Stimulated activated CD4-positive, alpha-beta T cell treated with anti-CD3 and anti-CD28 coated beads, Interleukin-2, amount 100 ng/mL, for 48 hours (primary cell): Measurements from ENCODE around the gene CPSF7.

Experiments used
- DNase-seq, 2 donors: peaks; one replicate each; pipeline ENCODE4 v3.0.0-alpha.2; 2020

Gene CPSF7

DNA sequence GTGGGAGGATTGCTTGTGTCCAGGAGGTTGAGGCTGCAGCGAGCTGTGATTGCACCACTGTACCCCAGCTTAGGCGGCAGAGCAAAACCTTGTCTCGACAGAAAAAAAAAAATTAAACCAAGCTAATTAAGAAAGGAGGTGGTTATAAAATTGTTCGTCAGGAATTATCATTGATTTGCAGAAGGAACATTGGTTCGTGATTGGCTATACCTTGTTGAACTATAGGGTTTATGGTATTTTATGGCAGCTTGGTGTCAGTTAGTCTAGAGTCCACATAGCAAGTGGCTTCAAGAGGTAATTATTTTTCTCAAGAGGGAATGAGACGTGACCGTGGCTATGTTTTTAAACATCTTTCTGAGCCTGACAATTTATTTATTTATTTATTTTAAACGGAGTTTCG lies 48.9 kb downstream of the CPSF7 start:
- DNase-seq = no peak

DNA sequence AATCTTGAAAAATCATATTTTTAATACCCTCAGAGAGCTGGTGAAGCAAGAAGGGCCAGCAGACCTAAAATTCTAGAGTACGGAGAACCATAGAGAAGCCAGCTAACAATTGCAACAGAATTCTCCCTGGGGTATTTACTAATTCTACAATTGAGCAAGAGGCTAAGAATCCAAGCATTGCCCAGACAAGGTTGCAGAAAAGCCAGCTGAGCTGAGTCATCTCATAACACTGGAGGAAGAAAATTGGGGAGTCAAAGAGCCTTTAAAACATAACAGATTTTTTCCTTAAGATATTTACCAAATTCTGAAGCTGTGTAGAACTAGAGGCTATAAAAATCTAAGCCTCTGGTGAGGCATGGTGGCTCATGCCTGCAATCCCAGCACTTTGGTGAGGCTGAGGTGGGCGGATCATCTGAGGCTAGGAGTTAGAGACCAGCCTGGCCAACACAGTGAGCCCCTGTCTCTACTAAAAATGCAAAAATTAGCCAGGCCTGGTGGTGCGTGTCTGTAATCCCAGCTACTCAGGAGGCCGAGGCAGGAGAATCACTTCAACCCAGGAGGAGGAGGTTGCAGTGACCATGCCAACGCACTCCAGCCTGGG lies 51.0 kb downstream of the CPSF7 start:
- DNase-seq = no peak

DNA sequence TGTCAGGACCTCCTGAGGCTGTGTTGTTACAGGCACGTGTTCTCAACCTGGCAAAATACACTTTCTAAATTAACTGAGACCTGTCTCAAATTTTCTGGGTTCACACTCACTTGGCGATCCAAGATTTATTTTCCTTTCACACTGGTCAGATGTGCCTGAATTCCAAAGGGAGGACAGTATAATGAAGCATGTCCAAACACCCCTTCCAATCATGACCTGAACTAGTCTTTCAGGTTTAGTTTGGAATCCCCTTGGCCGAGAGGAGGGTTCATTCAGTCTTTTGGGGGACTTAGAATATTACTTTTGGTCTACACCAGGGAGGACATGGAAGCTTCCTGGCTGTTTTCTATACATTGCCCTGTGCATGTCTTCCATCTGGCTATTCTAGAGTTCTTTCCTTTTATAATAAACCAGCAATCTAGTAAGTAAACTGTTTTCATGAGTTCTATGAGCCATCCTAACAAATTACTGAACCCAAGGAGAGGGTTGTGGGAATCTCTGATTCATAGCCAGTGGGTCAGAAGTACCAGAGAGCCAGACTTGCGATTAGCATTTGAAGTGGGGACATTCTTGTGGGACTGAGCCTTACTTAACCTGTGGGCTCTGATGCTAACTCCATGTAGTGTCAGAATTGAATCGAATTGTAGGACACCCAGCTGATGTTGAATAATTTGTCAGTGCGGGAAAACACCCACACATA lies 52.2 kb downstream of the CPSF7 start:
- DNase-seq = no peak

DNA sequence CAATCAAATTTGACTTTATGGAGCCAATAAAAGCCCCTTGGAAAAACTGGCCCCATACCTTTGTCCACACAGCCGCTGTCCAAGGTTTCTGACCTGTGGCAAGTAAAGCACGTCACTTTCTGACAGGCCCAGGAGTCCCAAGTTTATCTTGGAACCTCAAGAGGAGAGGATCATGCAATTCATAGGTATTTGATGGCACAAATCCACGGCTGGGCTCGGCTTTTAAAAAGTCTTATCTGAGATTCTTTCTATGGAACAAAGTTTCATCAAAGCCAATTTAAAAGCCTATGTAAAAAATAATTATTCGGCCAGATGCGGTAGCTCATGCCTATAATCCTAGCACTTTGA lies 54.0 kb downstream of the CPSF7 start:
- no peak for DNase-seq

DNA sequence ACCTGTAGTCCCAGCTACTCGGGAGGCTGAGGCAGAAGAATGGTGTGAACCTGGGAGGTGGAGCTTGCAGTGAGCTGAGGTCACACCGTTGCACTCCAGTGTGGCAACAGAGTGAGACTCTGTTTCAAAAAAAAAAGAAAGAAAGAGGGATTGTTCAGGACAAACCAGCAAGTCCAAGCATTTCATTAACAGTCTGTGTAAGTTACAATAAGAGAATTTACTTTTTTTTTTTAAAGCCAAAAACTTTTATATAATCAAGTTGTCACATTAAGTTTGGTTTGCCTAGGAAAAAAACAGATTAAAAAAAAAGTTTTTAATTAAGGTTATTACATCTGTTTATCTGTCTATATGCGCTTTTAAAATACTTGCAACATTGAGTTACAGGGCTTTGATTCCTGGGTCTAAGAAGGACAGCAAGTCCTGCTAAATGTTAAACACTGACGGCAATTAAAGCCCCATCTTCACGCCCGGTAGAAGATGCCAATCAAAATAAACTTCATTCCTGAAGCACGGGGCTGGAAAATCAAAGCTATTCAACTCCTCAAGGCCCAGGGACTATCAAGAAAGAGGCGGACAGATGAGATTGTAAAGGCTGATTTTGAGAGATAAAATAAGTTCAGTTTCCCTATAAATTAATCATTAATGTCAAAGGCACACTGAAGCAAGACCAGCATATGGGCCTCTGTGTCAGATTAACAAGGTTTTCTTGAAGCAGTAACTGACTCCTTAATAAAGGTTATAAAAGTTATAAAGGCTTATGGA lies 56.9 kb downstream of the CPSF7 start:
- no peak for DNase-seq

DNA sequence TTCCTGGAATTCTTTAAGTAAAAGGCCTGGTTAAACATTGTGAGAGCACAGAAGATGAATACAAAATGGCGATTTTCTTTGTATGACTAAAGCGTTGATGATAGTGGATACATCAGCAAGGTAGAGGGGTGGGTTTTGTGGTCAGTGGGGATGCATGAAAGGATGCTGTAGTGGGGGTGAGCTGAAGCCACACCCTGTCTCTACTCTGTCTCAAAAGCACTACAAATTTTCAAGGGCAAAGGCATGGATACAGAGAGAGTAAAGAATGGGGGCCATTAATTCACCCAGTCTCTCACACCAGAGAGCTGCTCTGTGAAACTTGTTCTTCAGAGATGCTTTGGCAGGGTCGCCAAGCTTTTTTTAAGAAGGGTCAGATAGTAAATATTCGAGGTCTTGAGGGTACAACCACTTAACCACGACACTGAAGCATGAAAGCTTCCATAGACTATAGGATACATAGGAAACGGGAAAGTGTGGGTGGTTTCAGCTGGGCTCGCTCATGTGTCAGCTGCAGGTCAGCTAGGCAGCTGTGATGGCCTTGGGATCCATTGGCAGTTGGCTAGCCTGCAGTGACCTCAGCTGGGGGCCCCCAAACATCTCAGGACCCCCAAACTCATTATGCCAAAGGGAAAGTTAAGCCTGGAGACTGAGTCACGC lies 59.3 kb downstream of the CPSF7 start:
- no peak for DNase-seq

DNA sequence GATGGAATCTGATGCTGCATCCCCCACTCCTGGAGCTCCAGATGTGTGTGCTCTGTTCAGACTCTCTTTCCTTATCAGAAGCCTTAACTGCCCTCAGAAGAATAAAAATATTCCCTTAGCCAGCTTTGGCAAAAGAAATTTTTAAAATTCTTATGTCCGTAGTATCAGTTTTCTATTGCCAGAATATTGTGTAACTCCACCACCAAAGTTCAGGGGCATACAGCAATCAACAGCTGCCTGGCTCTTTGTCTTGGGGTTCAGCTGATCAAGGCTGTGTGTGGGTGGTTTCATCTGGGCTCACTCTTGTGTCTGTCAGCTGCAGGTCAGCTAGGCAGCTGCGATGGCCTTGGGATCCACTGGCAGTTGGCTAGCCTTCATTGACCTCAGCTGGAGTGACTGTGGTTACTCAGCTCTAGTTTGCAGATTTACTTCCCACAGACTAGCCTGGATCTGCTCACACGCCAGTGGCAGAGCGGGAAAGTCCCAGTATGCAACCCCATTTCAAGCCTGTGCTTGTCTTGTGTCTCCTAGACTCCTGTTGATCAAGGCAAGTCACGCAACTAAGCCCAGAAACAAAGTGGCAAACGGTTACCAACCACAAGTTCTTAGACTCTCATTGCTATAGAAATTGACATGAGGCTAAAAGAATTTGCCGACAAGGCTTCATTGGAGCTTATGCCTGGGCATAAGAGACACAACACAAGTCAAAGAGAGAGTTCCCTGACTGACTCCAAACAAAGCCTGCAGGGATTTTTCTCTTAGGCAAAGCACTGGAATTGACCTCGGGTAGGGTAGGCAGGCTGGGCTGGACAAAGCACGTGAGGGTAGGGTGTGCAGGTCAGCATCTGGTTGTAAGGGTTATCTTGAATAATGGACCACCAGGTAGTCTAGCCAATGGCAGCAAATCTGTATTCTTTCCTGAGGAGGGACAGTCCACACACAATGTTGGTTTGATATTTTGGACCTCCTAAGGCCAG lies 60.1 kb downstream of the CPSF7 start:
- DNase-seq = no peak

DNA sequence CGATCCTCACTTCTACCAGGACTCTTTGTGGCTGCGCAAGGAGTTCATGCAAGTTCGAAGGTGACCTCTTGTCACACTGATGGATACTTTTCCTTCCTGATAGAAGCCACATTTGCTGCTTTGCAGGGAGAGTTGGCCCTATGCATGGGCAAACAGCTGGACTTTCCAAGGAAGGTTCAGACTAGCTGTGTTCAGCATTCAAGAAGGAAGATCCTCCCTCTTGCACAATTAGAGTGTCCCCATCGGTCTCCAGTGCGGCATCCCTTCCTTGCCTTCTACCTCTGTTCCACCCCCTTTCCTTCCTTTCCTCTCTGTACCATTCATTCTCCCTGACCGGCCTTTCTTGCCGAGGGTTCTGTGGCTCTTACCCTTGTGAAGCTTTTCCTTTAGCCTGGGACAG lies 61.1 kb downstream of the CPSF7 start:
- DNase-seq = no peak

DNA sequence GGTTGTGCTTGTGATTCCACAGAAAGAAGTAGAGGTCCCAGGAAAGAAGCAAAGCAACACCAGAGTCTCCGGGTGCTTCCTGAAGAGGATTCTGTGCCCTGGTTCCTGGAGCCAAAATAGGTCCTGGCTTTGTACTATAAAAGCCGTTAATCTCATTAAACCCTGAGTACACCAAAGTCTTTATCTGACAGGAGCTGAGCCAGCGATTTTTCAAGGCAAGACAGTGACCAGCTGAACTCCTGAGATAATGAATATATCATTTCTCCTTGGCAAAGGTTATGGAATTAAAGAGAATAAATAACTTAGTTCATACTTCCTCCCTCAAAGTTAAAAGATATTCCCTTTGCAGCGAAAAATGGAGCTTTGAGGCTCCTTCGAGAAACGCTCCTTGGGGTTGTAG lies 62.4 kb downstream of the CPSF7 start:
- DNase-seq = no peak

DNA sequence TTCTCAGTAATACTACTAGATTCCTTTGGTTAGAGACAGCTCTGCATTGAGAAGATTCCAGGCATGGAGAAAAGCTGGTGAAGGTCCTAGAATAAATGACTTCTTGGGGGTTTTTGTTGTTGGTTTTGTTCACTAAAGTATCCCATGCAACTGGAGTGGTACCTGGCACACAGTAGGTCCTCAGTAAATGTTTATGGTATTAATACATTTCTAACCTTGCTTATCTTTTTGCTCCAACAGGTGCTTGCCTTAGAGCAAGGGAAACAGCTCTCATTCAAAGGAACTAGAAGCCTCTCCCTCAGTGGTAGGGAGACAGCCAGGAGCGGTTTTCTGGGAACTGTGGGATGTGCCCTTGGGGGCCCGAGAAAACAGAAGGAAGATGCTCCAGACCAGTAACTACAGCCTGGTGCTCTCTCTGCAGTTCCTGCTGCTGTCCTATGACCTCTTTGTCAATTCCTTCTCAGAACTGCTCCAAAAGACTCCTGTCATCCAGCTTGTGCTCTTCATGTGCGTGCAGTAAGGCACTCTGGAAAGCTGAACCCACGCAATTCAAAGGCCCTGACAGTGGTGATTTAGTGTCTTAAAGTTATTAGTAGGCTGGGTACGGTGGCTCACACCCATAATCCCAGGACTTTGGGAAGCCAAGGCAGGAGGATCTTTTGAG lies 65.6 kb downstream of the CPSF7 start:
- no peak for DNase-seq

DNA sequence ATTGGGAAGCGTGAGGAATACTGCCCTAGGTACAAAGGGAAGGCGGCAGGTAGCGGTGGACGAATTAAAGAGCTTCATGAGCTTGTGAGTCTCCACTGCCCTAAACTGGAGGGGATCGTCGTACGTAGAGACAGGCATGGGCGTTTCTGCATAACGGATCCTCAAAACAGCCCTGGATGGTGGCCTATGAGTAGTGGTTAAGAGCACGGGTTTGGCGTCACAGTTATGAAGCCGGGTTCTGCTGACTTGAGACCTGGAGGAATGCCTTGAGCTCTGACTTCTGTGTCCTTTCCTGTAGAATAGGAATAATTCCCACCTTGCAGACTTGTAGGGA lies 67.3 kb downstream of the CPSF7 start:
- peak; percentile 14 to 19 for DNase-seq

DNA sequence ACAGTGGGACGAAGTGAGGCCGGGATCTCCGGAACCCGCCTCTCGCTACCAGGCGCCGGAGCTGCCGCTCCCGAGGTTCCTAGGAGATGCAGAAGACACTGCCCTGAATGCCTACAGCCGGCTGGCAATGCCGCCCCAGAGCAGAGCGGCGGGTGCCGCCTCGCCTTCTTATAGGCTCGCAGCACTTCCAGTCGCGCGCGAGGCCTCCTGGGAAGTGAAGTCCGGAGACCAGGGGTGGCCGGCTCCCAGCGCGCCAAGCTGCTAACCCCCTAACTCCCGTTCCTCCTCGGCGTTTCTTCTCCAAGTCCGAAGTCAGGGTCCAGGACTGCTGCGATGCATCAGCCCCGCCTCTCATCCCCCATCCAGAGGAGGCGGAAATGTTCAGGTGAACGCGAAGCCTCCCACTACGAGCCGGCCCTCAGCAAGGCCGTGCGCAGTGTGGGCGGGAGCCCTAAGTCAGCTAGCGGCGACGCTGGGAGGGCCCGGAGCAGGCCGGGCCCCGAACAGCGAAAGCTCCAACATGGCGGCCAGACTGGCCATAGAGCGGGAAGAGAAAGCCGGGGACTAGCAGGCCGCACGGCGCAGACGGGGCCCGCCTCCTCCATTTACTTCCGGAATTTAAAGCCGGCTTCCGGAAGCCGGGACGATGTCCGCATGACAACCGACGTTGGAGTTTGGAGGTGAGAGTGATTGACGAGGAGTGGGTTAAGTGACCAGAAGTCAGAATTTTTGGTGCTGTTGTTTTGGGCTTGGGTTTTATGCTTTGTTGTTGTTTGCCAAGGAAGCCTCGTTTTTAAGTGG lies 67.8 kb downstream of the CPSF7 start, which contains the start of the genes CYB561A3 and TMEM138:
Gene CYB561A3 (minus strand): TSS at position 142 of the 801 bp plus-strand sequence. CDS start 5,169 bp downstream, outside the sequence.
Gene TMEM138 (plus strand): TSS at position 634 of the 801 bp plus-strand sequence. CDS start 2,017 bp downstream, outside the sequence.
- DNase-seq = peak; percentile 85 to 86

DNA sequence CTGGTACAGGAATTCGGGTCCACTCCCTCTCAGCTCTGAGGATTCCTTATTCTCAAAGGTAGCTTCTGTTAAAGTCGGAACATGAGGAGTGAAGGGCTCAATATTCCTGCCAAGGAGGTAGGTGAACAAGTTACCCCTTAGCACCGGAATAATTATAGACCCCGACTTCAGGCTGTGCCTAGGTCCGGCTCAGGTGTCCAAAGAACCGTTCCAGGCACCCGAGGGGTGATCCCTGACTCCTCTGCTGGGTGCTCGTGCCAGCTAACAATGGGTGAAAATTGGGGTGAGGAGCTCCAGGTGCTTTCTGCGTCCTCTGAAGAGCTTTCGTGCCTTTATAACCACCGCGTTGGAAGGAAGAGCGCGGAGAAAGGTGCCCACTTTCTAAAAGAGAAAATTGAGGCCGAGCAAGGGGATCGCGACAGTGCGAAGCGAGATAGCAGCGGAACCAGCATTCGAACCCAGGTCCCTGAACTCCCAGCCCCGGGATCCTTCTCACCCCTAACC lies 68.5 kb downstream of the CPSF7 start:
- DNase-seq = no peak

DNA sequence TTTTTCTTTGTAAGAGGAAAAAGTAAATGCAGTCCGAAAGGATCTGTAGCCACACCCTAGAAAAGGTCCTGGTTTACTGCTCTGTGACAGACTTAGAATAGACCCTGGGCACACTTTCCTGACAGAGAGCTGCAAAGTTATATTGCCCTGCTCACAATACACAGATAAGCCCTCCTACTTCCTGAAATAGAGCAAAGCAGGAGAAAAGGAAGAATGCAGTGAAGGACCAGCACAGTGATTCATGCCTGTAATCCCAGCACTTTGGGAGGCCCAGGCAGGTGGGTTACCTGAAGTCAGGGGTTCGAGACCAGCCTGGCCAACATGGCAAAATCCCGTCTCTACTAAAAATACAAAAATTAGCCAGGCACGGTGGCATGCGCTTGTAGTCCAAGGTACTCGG lies 70.3 kb downstream of the CPSF7 start:
- DNase-seq = no peak

DNA sequence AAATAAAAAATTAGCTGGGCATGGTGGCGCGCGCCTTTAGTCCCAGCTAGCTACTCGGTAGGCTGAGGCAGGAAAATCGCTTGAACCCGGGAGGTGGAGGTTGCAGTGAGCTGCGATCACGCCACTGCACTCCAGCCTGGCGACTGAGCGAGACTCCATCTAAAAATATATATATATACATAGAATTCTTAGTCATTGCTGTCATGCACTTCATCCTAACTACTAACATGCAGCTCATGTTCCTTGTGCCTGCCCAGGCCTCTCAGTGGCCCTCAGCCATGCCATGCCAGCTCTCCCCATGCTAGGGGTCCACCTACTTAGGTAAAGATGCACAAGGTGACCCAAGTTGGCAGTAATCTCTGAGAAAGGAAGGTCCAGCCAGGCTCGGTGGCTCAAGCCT lies 71.2 kb downstream of the CPSF7 start:
- no peak for DNase-seq

DNA sequence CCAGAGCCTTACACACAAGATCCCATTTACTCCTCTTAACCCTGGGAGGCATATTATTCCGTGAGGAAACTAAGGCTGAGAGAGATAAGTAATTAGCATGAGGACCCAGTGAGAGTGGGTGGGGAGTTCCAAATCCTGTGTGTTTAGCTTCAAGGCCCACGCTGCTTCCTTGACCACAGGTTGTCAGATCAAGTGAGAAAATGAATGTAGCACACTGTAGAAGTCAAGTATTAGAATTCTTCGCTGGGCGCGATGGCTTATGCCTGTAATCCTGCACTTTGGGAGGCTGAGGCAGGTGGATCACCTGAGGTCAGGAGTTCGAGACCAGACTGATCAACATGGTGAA lies 71.9 kb downstream of the CPSF7 start:
- DNase-seq = no peak

DNA sequence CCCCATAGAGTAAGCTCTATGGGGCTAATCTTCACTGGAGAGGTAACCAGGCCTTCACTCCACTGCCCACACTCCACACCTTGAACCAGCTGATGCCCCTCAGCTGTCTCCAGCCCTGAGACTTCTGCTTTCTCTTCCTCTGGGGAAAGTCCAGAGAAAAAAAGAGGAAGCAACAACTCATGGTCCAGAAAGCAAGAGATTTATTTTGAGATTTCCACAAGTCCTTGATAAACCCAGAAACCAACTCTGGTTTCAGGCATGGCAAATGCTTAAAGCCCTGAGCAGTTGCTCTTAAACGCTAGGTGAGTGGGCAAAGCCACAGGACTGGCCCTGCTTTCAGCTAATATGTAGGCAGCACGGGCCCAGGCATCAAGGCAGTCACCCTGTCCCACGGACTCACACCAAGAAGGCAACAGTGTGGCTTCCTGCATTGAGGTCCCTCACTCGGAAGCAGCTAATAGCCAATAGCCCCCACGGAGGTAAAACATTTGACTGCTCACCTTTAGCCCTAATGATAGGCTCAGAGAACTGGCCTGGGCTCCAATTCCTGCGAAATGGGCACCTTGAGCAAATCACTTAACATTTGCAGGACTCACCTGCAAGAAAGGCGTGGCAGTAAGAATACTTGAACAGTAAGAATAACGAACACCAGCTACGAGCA lies 72.4 kb downstream of the CPSF7 start:
- DNase-seq = no peak

DNA sequence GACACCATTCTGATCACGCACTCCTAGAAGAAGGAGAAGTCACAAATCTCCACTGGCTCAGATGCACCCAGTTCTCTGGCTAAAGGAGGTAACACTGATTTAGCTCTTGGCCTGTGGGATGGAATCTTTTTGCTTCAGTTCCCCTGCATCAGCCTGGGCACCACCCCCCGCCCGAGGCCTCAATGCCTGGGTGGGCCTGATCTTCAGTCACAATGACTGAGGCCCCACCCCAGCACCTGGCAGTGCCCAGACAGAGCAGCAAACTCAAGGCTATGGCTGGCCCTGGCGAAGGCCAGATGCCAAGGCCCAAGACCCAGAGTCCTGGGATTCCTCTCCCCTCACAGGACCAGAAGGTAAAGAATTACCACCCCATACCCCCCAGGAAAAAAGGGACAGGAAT lies 73.1 kb downstream of the CPSF7 start:
- no peak for DNase-seq

DNA sequence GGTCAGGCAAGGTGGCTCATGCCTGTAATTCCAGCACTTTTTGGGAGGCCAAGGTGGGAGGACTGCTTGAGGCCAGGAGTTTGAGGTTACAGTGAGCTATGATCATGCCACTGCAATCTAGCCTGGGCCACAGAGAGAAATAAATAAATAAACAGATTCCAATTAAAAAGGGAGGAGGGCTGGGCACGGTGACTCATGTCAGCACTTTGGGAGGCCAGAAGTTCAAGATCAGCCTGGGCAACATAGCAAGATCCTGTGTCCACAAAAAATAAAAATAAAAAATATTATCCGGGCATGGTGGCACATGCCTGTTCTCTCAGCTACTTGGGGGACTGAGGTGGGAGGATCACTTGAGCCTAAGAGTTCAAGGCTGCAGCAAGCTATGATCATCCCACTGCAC lies 75.6 kb downstream of the CPSF7 start:
- DNase-seq = no peak
